Sigmoid colon (tissue), 7 donors: ENCODE results near the gene TTBK2. TPM values are rescaled to one million over a fixed set of nuclear protein-coding genes. Genes with fewer than 3 reads are reported as not detected.

Source experiments
- DNase-seq: peaks from one replicate; pipeline ENCODE4 v3.0.0-alpha.2; 2019
- H3K27ac ChIP-seq, 4 donors: fragments of 200-600 bp; sonication (generic); one replicate each; pipeline ENCODE4 v1.5.1; 2016 to 2019; ENCODE audit warnings: mild to moderate bottlenecking in 1 of 4
- H3K27me3 ChIP-seq, 3 donors: fragments of 200-600 bp; sonication (generic); one replicate each; pipeline ENCODE4 v1.5.1; 2019; ENCODE audit warnings: mild to moderate bottlenecking in 1 of 3
- H3K36me3 ChIP-seq, 4 donors: fragments of 200-600 bp; sonication (generic); one replicate each; pipeline ENCODE4 v1.5.1; 2016 to 2019
- H3K4me1 ChIP-seq, 4 donors: fragments of 200-600 bp; sonication (generic); one replicate each; pipeline ENCODE4 v1.5.1; 2017 to 2019
- H3K4me3 ChIP-seq, 4 donors: fragments of 200-600 bp; sonication (generic); one replicate each; pipeline ENCODE4 v1.5.1; 2017 to 2019; ENCODE audit warnings: mild to moderate bottlenecking in 2 of 4, moderate library complexity in 1 of 4
- H3K9me3 ChIP-seq, 4 donors: fragments of 200-600 bp in 3 of 4; sonication (generic) in 3 of 4; one replicate each; pipeline versions ENCODE4 v1.5.1 to v1.6.1; 2013 to 2019
- CTCF ChIP-seq, 4 experiments: fragments of 450-650 bp in 3 of 4; fragments of 200-600 bp in 1 of 4; IDR thresholded peaks; one replicate each; pipeline ENCODE4 v1.5.1; 2016 to 2019; ENCODE audit warnings: antibody characterized with exemption in 4 of 4, mild to moderate bottlenecking in 3 of 4, moderate library complexity in 2 of 4
- EP300 ChIP-seq, 4 donors: sonication (generic); formaldehyde crosslinking; IDR thresholded peaks; one replicate each; pipeline ENCODE4 v1.6.1; 2017; ENCODE audit warnings: antibody characterized with exemption in 4 of 4
- POLR2A ChIP-seq, 2 donors: fragments of 450-650 bp; IDR thresholded peaks; one replicate each; pipeline ENCODE4 v1.6.1; 2016; ENCODE audit warnings: antibody characterized with exemption in 2 of 2, mild to moderate bottlenecking in 2 of 2, moderate library complexity in 2 of 2
- POLR2AphosphoS5 ChIP-seq, 4 donors: sonication (generic); formaldehyde crosslinking; IDR thresholded peaks; one replicate each; pipeline ENCODE4 v1.6.1; 2017; ENCODE audit warnings: antibody characterized with exemption in 4 of 4
- WGBS, 2 donors: extraction: QIAGEN DNeasy Blood & Tissue Kit; methylation state at CpG; one replicate each; pipeline ENCODE4 v1.1.7; 2013; 5-methylcytosine and 5-hydroxymethylcytosine counted together
- intact Hi-C: fragments of 100-400 bp; cut with DNase I; formaldehyde crosslinking; loops from one replicate; pipeline ENCODE4 v1.15.1; 2023
- polyA plus RNA-seq, 3 donors: library from polyadenylated mRNA; stranded (reverse); fragments of 200-250 nt; gene quantifications; one replicate each; pipeline ENCODE4 v1.2.3, GENCODE V29; 2013
- total RNA-seq, 4 donors: library from RNA; depleted of rRNA; stranded (reverse); fragments of >200 nt; gene quantifications; one replicate each; pipeline ENCODE4 v1.1.0, GENCODE V29; 2016
- donor health status: healthy with polysubstance abuse.
- donor health status: Bipolar disorder and iron deficiency.
- donor health status: healthy.

TTBK2 gene
- total and polyA plus RNA-seq, 7 donors = 1.2 to 24.8 (median 16.8) TPM

- Histone ChIP-seq H3K4me1 (peaks cover 0 to 24% (median 15%) of the 10 kb centered on the region in 4 donors), H3K27ac (no peak overlapping the region), H3K4me3 (no peak overlapping the region), H3K9me3 (no peaks in the 10 kb centered on the region), H3K36me3 (no peaks in the 10 kb centered on the region), H3K27me3 (no peaks in the 10 kb centered on the region)
- no peak for DNase-seq
- intact Hi-C loops = no loop called here
- TF ChIP-seq POLR2A (IDR thresholded peaks at IDR 0.05) (no peak), POLR2AphosphoS5 (IDR thresholded peaks at IDR 0.05) (no peak), CTCF (IDR thresholded peaks at IDR 0.05) (no peak), EP300 (IDR thresholded peaks at IDR 0.05) (no peak)
- 78 to 87% methylated on average over 5 of the region's 5 CpGs for WGBS, 2 donors
Measured at GRCh38 chr15:42918047-42918446, 2.5 kb downstream of the TTBK2 start.

GRCh38 chr15:42915654-42916315 is 4.8 kb downstream of the TTBK2 start:
- no peak overlapping the region for H3K4me3 ChIP-seq
- H3K36me3 ChIP-seq = no peaks in the 10 kb centered on the region
- peaks cover 0 to 18% (median 12%) of the 10 kb centered on the region in 4 donors for H3K4me1 ChIP-seq
- H3K9me3 ChIP-seq = no peaks in the 10 kb centered on the region
- TF ChIP-seq POLR2A (IDR thresholded peaks at IDR 0.05) (no peak), POLR2AphosphoS5 (IDR thresholded peaks at IDR 0.05) (no peak), CTCF (IDR thresholded peaks at IDR 0.05) (no peak), EP300 (IDR thresholded peaks at IDR 0.05) (no peak)
- intact Hi-C loops = no loop called here
- no peak for DNase-seq
- H3K27me3 ChIP-seq = no peaks in the 10 kb centered on the region
- no peak overlapping the region for H3K27ac ChIP-seq
- 90 to 93% methylated on average over 3 of the region's 3 CpGs for WGBS, 2 donors

GRCh38 chr15:42914728-42915497 is 5.7 kb downstream of the TTBK2 start:
- Histone ChIP-seq H3K36me3 (no peaks in the 10 kb centered on the region), H3K4me1 (peaks cover 0 to 18% (median 12%) of the 10 kb centered on the region in 4 donors), H3K27me3 (no peaks in the 10 kb centered on the region), H3K4me3 (no peak overlapping the region), H3K9me3 (no peaks in the 10 kb centered on the region), H3K27ac (no peak overlapping the region)
- TF ChIP-seq CTCF (IDR thresholded peaks at IDR 0.05) (no peak), EP300 (IDR thresholded peaks at IDR 0.05) (no peak), POLR2A (IDR thresholded peaks at IDR 0.05) (no peak), POLR2AphosphoS5 (IDR thresholded peaks at IDR 0.05) (no peak)
- DNase-seq = no peak
- intact Hi-C loops = no loop called here
- 53 to 74% methylated on average over 5 of the region's 5 CpGs for whole genome bisulfite sequencing, 2 donors

GRCh38 chr15:42911058-42911592 is 9.5 kb downstream of the TTBK2 start:
- Histone ChIP-seq H3K9me3 (no peaks in the 10 kb centered on the region), H3K36me3 (no peaks in the 10 kb centered on the region), H3K27me3 (no peaks in the 10 kb centered on the region), H3K27ac (no peak overlapping the region), H3K4me1 (peaks cover 0 to 3% (median 0%) of the 10 kb centered on the region in 4 donors), H3K4me3 (no peak overlapping the region)
- 92 to 94% methylated on average over 5 of the region's 5 CpGs for WGBS, 2 donors
- no peak for TF ChIP-seq POLR2A (IDR thresholded peaks at IDR 0.05)
- TF ChIP-seq POLR2AphosphoS5 (IDR thresholded peaks at IDR 0.05) = no peak
- no peak for TF ChIP-seq EP300 (IDR thresholded peaks at IDR 0.05)
- no peak for TF ChIP-seq CTCF (IDR thresholded peaks at IDR 0.05)
- intact Hi-C loops = no loop called here
- no peak for DNase-seq
